ENCODE data around the gene HTR3E.

- TF ChIP-seq CTCF (IDR thresholded peaks at IDR 0.05) (no peak), POLR2A (IDR thresholded peaks at IDR 0.05) (no peak)
Measured at GRCh38 chr3:184052767-184053166, 44.1 kb upstream of the HTR3E start, which contains the start of gene HTR3C.
